ENCODE data around the gene ANKRD12.

DNA sequence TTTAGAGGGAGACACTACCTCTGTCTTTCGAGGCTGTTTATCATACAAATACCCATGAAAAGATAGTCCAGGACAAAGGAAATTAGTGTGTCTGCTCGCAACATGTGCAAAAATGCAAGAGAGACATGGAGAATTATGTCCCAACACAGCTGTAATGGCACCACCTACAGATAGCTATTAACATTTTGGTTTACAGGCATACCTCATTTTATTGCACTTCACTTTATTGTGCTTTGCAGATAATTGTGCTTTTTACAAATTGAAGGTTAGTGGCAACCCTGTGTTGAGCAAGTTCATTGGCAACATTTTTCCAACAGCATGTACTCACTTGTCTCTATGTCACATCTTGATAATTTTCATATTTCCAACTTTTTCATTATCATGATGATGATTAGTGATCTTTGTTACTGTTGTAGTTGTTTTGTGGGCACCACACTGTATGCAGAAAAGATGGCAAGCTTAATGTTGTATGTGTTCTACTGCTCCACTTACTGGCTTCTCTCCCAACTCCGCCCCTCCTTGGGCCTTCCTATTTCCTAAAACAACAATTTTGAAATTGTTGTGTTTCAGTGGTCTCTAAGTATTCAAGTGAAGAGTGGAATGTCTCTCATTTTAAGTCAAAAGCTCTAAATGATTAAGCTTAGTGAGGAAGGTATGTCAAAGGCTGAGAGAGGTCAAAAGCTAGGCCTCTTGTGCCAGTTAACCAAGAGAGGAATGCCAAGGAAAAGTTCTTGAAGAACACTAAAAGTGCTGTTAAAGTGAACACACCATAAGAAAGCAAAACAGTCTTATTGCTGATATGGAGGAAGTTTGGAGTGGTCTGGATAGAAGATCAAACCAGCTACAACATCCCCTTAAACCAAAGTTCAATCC, 52.0 kb downstream of the ANKRD12 start:
- TF ChIP-seq CTCF (IDR thresholded peaks at IDR 0.05; ENCODE audit: low read depth, low read length, poor library complexity, severe bottlenecking): no peak
- TF ChIP-seq EZH2phosphoT487 (IDR thresholded peaks at IDR 0.05; ENCODE audit: borderline replicate concordance, low read length): no peak

Measured in DOHH2 (cell line).